Omental fat pad (tissue), 4 donors: Measurements from ENCODE around the gene SYMPK. TPM values are rescaled to one million over a fixed set of nuclear protein-coding genes. Genes with fewer than 3 reads are reported as not detected.

ENCODE experiments used
- ATAC-seq: fragments of 150-250 bp; one replicate; pipeline ENCODE4 v1.9.1; 2016; ENCODE audit warnings: mild to moderate bottlenecking, moderate library complexity; ENCODE audit not compliant: low FRiP score
- DNase-seq: peaks from one replicate; pipeline ENCODE4 v3.0.0-alpha.2; 2019; ENCODE audit warnings: low spot score
- total RNA-seq, 4 donors: library from RNA; depleted of rRNA; stranded (reverse); fragments of >200 nt; gene quantifications; one replicate each; pipeline ENCODE4 v1.1.0, GENCODE V29; 2016
- TF ChIP-seq, protein P1 (sequence below), 3 donors: fragments of 450-650 bp; IDR thresholded peaks; one replicate each; pipeline ENCODE4 v1.5.1; 2016 to 2017; ENCODE audit warnings: antibody characterized with exemption in 3 of 3, mild to moderate bottlenecking in 3 of 3, moderate library complexity in 2 of 3

The SYMPK gene
- total RNA-seq, 4 donors from 2014 or later, result 17.3 to 35.2 (median 27.1) TPM

DNA sequence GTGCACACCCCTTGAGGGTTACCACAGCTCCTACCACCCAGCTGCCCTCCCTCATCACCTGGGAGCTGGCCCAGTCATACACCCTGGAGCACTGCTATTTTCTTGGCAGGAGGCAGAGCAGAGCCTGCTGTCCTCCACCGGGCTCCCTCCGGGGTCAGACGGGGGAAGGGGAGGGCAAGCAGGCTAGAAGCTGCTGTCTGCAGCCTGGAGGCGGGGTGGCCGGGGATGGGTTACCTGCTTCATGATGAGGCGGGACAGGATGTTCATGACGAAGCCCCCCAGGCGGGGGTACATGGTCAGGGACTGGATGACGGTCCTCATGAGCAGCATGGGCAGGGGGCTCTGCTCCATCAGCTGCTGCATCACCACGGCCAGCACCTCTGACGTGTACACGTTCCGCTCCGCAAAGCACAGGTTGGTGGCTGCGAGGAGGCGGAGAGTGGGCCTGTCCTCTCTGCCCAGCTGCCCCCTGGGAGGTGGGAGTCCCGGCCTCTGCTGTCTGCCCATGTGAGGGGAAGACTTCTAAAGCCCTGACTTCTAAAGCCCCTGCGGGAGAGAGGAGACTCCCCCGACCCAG is 45.1 kb downstream of the SYMPK start:
- DNase-seq (no peak), ATAC-seq (no peak)
- TF ChIP-seq, protein P1, sequence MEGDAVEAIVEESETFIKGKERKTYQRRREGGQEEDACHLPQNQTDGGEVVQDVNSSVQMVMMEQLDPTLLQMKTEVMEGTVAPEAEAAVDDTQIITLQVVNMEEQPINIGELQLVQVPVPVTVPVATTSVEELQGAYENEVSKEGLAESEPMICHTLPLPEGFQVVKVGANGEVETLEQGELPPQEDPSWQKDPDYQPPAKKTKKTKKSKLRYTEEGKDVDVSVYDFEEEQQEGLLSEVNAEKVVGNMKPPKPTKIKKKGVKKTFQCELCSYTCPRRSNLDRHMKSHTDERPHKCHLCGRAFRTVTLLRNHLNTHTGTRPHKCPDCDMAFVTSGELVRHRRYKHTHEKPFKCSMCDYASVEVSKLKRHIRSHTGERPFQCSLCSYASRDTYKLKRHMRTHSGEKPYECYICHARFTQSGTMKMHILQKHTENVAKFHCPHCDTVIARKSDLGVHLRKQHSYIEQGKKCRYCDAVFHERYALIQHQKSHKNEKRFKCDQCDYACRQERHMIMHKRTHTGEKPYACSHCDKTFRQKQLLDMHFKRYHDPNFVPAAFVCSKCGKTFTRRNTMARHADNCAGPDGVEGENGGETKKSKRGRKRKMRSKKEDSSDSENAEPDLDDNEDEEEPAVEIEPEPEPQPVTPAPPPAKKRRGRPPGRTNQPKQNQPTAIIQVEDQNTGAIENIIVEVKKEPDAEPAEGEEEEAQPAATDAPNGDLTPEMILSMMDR (IDR thresholded peaks at IDR 0.05), result no peak

DNA sequence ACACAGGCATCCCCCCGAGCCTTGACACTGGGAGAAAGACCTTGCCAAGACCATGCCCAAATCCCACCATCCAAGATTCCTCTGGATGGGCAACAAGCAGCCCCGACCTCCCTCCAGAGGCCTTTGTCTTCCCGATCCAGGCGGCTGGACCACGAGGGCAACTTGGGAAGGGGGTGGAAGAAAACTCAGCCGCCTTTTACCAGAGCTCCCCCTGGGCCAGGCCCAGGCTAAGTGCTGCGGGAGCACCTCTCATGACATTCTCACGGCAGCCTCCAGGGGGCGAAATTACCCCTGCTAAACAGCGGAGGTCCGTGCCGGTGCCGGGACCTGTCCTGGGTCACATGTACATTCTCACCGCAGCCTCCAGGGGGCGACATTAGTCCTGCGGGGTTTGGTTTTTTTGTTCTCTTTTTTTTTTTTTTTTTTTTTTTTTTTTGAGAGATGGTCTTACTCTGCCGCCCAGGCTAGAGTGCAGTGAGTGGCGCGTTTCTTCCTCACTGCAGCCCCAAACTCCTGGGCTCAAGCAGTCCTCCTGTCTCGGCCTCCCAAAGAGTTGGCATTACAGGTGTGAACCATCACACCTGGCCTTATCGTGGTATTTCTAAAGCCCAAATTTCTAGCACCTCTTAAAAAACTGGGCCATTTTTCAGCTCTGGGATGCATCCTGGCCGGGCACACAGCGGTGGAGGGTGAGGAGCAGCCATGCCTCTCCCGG is 45.8 kb downstream of the SYMPK start:
- peak; percentile 89 for DNase-seq
- peak; percentile 82 for ATAC-seq
- TF ChIP-seq, protein P1 (IDR thresholded peaks at IDR 0.05), result peak in 1 of 3 donors; percentile 86

DNA sequence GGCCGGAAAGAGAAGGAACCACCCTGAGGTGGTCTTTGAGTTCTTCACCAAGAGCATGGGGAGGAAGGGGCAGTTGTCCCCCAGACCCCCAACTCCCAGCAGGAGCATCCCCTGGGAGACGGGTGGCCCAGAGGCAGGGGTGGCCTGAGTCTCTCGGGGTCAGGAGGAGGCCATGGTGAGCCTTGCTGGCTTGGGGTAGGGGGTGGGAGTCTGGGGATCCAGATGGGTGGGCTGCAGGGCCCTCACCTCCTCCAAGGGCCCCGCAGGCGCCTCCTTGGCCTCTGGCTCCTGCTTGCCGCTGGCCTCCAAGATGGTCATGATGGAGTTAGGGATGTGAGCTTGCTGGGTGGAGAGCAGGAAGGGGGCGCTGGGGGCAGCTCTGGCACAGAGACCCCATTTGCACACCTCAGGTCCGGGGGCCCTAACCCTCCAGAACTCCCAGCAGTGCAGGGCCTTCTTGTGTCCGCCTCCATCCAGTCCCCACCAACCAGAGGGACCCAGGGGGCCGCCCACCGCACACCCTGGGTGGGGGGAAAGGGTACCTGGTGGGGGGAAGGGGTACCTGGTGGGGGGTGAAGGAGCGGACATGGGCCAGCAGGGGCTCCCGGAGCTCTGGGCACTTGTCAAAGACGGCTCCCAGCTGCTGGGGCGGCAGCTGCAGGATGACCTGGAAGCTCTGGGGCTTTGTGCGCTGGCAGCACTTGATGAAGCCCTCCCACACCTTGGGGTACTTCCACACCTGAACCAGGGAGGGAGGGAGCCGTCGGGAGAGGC is 46.5 kb downstream of the SYMPK start:
- TF ChIP-seq, protein P1 (IDR thresholded peaks at IDR 0.05), result no peak
- DNase-seq (no peak), ATAC-seq (no peak)

DNA sequence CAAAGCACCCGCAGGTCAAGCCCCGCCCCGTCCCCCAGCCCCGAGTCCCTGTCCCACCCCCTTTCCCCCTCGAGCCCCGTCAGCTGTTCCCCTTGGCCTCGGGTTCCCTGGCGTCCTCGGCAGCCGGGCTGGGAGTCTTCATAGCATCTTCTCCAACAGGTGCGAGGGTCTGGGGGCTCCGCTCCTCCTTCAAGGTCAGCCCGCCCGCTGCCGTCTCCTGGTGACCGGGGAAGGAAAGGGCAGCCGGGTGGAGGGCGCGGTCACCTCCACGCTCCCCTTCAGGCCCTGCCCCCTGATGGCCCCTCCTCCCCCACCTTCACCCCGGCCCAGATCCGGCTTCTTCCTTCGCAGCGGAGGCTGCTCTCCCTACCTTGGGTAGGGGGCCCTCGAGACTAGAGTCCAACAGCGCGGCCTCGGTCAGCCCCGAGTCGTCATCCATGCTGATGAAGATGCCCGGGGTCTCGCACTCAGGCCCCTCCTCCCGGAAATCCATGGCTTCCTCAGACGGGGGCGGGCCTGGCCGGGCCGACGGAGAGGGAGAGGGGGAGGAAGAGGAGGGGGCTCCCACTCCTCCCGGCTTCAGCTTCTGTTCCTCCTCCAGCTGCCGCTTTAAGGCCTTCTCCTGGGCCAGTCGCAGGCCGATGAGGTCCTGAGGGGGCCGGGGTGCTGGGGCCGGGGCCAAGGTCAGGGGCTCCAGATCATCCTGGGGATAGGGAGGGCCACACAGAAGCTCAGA is 47.3 kb downstream of the SYMPK start:
- TF ChIP-seq, protein P1 (IDR thresholded peaks at IDR 0.05), result no peak
- DNase-seq, result no peak
- ATAC-seq, result peak; percentile 30

DNA sequence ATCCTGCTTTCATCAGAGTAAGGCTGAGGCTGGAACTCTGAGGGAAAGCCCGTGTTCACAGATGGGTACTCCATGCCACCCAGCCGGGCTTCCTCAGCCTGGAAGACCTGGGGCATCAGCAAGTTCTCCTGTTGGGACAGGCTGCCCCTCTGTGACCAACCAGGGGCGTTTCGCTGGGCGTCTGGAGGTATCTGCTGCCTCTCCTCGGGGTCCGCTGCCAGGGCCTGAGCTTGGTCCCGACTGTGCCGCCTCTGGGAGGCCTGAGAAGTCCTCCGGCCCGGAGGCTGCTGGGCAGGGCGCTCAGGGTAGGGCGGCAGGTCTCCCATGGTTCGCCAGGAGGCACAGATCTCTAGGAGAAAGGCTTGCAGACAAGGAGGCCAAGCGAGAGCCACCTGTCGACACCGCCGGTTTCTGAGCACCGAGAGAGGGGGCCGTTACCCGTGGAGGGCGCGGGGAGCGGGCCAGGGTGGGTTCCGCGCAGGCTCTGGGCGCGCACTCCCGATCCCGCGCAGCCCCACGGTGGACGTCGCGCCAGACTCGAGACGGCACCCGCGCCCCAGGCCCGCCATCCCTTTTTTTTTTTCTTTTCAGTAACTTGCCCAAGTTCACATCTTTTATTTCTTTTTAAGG is 48.0 kb downstream of the SYMPK start, which contains the start of gene RSPH6A:
TSS of gene RSPH6A (minus strand) at position 458 of the 630 bp plus-strand sequence. CDS start at position 326, 132 bp downstream.
- no peak for ATAC-seq
- DNase-seq, result no peak
- TF ChIP-seq, protein P1 (IDR thresholded peaks at IDR 0.05), result no peak

DNA sequence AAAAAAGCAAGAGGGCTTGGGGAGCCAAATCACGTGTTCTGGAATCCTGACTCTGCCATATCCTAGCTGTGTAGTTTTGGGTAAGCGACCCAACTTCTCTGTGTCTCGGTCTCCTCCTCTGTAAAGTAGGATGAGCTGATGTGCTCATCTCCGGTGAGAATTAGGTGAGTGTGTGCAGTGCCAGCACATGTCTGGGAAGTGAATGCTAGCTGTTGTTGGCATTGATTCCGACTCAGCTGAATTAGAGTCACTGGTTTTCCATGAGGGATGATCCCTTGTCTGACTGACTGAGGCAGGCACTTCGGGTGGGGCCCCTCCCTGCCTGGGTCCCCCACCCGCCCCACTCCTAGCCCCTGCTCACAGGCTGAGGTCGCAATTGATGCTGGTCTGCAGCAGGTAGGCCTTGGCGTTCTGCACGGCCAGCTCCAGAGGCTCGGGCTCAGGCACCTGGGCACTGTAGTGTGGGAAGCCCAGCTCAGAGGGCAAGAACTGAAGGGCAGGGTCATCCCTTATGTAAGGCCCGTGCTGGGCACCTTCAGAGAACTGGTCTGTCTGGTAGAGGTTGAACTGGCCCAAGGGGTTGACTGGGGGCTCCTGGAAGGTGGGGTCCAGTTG is 48.7 kb downstream of the SYMPK start:
- TF ChIP-seq, protein P1 (IDR thresholded peaks at IDR 0.05), result no peak
- DNase-seq (no peak), ATAC-seq (no peak)
